ENCODE data around the gene FST. TPM values are rescaled to one million over a fixed set of nuclear protein-coding genes. Genes with fewer than 3 reads are reported as not detected.

Gene FST
- total and polyA plus RNA-seq, 2 of the 13 experiments (the other 11 are each of a cell fraction or from before 2014, with no cell fraction given): 38.6 to 136 TPM

DNA sequence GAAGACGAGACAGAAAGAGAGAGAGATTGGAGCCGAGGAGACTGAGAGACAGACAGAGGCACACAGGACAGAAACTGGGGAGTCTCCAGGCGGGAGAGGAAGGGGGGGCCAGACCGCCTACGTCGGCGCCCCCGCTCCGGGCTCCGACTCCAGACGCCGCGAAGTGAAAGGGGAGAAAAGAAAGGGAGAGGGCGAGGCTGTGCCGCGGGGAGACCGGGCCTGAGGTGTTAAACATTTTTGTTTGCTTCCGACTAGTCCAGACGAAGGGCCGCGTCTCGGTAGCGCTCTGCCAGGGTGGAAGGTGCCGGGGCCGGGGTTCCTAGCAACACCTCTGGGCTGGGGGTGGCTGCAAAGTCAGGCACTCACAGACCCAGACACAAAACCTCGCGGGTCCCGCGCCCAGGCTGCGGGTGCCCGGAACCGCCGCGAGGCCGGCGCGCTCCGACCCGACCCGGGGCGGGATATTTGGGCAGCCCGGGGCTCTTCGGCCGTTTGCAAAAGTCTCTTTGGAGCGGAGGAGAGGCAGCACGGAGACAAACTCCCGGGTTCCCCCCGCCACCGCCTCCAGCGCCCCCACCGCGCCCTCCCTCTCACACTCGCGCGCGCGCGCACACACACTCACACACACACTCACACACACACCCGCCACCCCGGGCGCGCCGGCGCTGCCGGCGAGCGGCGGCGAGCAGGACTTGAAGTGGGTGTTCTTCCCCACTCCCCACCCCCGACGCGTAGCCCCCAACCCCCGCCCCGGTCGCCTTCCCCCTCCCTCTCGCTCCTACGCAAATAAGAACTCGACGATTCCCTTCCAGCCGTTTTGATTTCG lies 626 bp upstream of the FST start (continued):
- TF ChIP-seq, protein P1, sequence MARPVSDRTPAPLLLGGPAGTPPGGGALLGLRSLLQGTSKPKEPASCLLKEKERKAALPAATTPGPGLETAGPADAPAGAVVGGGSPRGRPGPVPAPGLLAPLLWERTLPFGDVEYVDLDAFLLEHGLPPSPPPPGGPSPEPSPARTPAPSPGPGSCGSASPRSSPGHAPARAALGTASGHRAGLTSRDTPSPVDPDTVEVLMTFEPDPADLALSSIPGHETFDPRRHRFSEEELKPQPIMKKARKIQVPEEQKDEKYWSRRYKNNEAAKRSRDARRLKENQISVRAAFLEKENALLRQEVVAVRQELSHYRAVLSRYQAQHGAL (CRISPR knock-in tag; IDR thresholded peaks at IDR 0.05; ENCODE audit: not compliant biosample characterization): peak; percentile 33
- no peak for TF ChIP-seq ZKSCAN5 (CRISPR knock-in tag; IDR thresholded peaks at IDR 0.05)
- TF ChIP-seq MAF1 (CRISPR knock-in tag; IDR thresholded peaks at IDR 0.05; ENCODE audit: borderline replicate concordance): no peak
- TF ChIP-seq, protein P2, sequence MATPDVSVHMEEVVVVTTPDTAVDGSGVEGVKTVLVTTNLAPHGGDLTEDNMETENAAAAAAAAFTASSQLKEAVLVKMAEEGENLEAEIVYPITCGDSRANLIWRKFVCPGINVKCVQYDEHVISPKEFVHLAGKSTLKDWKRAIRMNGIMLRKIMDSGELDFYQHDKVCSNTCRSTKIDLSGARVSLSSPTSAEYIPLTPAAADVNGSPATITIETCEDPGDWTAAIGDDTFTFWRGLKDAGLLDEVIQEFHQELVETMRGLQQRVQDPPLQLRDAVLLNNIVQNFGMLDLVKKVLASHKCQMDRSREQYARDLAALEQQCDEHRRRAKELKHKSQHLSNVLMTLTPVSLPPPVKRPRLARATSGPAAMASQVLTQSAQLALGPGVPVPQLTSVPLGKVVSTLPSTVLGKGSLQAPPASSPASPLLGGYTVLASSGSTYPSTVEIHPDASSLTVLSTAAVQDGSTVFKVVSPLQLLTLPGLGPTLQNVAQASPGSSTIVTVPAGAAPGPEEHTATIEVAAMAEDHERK (CRISPR knock-in tag; IDR thresholded peaks at IDR 0.05; ENCODE audit: low read depth): no peak
- TF ChIP-seq, protein P3, sequence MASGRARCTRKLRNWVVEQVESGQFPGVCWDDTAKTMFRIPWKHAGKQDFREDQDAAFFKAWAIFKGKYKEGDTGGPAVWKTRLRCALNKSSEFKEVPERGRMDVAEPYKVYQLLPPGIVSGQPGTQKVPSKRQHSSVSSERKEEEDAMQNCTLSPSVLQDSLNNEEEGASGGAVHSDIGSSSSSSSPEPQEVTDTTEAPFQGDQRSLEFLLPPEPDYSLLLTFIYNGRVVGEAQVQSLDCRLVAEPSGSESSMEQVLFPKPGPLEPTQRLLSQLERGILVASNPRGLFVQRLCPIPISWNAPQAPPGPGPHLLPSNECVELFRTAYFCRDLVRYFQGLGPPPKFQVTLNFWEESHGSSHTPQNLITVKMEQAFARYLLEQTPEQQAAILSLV (CRISPR knock-in tag; IDR thresholded peaks at IDR 0.05; ENCODE audit: borderline replicate concordance): 0 out of 2 replicates have a peak, but pooled peaks have one; percentile 4
- TF ChIP-seq, protein P4, sequence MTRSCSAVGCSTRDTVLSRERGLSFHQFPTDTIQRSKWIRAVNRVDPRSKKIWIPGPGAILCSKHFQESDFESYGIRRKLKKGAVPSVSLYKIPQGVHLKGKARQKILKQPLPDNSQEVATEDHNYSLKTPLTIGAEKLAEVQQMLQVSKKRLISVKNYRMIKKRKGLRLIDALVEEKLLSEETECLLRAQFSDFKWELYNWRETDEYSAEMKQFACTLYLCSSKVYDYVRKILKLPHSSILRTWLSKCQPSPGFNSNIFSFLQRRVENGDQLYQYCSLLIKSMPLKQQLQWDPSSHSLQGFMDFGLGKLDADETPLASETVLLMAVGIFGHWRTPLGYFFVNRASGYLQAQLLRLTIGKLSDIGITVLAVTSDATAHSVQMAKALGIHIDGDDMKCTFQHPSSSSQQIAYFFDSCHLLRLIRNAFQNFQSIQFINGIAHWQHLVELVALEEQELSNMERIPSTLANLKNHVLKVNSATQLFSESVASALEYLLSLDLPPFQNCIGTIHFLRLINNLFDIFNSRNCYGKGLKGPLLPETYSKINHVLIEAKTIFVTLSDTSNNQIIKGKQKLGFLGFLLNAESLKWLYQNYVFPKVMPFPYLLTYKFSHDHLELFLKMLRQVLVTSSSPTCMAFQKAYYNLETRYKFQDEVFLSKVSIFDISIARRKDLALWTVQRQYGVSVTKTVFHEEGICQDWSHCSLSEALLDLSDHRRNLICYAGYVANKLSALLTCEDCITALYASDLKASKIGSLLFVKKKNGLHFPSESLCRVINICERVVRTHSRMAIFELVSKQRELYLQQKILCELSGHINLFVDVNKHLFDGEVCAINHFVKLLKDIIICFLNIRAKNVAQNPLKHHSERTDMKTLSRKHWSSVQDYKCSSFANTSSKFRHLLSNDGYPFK (CRISPR knock-in tag; IDR thresholded peaks at IDR 0.05; ENCODE audit: borderline replicate concordance): peak; percentile 44; the same call in 1 of the 2 replicates
- TF ChIP-seq ZEB1 (IDR thresholded peaks at IDR 0.05; ENCODE audit: insufficient replicate concordance, low read depth): peak; percentile 57
- TF ChIP-seq HNF4A (CRISPR knock-in tag; IDR thresholded peaks at IDR 0.05): no peak
- no peak for TF ChIP-seq RCOR2 (CRISPR knock-in tag; IDR thresholded peaks at IDR 0.05)
- TF ChIP-seq, protein P5, sequence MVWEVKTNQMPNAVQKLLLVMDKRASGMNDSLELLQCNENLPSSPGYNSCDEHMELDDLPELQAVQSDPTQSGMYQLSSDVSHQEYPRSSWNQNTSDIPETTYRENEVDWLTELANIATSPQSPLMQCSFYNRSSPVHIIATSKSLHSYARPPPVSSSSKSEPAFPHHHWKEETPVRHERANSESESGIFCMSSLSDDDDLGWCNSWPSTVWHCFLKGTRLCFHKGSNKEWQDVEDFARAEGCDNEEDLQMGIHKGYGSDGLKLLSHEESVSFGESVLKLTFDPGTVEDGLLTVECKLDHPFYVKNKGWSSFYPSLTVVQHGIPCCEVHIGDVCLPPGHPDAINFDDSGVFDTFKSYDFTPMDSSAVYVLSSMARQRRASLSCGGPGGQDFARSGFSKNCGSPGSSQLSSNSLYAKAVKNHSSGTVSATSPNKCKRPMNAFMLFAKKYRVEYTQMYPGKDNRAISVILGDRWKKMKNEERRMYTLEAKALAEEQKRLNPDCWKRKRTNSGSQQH (CRISPR knock-in tag; IDR thresholded peaks at IDR 0.05; ENCODE audit: low read depth): no peak
- TF ChIP-seq, protein P6, sequence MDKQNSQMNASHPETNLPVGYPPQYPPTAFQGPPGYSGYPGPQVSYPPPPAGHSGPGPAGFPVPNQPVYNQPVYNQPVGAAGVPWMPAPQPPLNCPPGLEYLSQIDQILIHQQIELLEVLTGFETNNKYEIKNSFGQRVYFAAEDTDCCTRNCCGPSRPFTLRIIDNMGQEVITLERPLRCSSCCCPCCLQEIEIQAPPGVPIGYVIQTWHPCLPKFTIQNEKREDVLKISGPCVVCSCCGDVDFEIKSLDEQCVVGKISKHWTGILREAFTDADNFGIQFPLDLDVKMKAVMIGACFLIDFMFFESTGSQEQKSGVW (CRISPR knock-in tag; IDR thresholded peaks at IDR 0.05; ENCODE audit: borderline replicate concordance): no peak
- TF ChIP-seq, protein P7, sequence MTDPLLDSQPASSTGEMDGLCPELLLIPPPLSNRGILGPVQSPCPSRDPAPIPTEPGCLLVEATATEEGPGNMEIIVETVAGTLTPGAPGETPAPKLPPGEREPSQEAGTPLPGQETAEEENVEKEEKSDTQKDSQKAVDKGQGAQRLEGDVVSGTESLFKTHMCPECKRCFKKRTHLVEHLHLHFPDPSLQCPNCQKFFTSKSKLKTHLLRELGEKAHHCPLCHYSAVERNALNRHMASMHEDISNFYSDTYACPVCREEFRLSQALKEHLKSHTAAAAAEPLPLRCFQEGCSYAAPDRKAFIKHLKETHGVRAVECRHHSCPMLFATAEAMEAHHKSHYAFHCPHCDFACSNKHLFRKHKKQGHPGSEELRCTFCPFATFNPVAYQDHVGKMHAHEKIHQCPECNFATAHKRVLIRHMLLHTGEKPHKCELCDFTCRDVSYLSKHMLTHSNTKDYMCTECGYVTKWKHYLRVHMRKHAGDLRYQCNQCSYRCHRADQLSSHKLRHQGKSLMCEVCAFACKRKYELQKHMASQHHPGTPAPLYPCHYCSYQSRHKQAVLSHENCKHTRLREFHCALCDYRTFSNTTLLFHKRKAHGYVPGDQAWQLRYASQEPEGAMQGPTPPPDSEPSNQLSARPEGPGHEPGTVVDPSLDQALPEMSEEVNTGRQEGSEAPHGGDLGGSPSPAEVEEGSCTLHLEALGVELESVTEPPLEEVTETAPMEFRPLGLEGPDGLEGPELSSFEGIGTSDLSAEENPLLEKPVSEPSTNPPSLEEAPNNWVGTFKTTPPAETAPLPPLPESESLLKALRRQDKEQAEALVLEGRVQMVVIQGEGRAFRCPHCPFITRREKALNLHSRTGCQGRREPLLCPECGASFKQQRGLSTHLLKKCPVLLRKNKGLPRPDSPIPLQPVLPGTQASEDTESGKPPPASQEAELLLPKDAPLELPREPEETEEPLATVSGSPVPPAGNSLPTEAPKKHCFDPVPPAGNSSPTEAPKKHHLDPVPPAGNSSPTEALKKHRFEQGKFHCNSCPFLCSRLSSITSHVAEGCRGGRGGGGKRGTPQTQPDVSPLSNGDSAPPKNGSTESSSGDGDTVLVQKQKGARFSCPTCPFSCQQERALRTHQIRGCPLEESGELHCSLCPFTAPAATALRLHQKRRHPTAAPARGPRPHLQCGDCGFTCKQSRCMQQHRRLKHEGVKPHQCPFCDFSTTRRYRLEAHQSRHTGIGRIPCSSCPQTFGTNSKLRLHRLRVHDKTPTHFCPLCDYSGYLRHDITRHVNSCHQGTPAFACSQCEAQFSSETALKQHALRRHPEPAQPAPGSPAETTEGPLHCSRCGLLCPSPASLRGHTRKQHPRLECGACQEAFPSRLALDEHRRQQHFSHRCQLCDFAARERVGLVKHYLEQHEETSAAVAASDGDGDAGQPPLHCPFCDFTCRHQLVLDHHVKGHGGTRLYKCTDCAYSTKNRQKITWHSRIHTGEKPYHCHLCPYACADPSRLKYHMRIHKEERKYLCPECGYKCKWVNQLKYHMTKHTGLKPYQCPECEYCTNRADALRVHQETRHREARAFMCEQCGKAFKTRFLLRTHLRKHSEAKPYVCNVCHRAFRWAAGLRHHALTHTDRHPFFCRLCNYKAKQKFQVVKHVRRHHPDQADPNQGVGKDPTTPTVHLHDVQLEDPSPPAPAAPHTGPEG (CRISPR knock-in tag; IDR thresholded peaks at IDR 0.05): peak; percentile 25; the same call in 1 of the 2 replicates

All from HepG2 (cell line).